Measurements from ENCODE around the gene RNU7-1. TPM values are rescaled to one million over a fixed set of nuclear protein-coding genes. Genes with fewer than 3 reads are reported as not detected.
A peak's percentile ranks its signal among the peaks of the same experiment; 100 is the strongest.

RNU7-1 gene
- total and polyA plus RNA-seq, 4 donors: 16.2 to 21.9 TPM; not detected in 2

DNA sequence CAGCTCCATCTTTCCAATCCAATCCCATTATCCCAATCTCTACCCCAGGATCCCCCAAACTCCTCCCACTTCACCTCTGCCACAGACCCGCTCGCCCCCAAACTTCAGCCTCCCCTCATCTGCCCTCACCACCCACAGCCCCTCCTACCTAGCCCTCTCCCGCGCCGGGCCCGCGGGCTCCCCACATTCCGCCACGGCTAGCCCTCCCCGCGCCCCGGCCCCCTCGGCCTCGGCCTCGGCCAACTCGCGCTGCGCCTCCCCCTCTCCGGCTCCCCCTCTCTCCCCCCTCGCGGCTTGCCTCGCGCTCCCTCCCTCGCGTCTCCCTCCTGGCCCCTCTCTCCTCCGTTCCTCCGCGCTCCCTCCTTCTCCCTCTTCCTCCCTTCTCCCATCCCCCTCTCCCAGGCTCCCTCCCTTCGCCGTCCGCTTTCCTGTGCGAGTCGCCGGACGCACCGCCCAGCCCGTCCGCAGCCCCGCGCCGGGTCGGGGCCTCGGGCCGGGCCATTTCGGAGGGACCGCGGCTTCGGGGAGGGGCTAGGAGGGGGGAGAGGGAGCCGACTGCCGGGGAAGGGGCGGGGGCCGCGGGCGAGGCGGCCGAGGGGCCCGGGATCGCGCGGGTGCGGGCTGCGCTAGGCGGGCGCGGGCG lies 16.1 kb upstream of the RNU7-1 start, which contains the start of gene ATN1:
Gene ATN1, plus strand, starts transcription at position 581 of the 643 bp plus-strand sequence. CDS start 6,043 bp downstream, outside the sequence.
- H3K27ac ChIP-seq (ENCODE audit: low read depth, low read length): peak within 1 kb of the TSS; percentile 99
- H3K27me3 ChIP-seq (ENCODE audit: control insufficient read depth, insufficient read depth, low read length): no peaks in the 10 kb centered on the region
- peaks cover 15% of the 10 kb centered on the region for H3K36me3 ChIP-seq (ENCODE audit: control insufficient read depth, insufficient read depth, low read length)
- peak within 1 kb of the TSS; percentile 85 for H3K4me3 ChIP-seq (ENCODE audit: low read depth, low read length)
- no peaks in the 10 kb centered on the region for H3K9me3 ChIP-seq (ENCODE audit: control insufficient read depth, insufficient read depth, low read length)
- DNase-seq (ENCODE audit: low read depth in 4 of 6, low spot score in 6 of 6): peak in 4 of 6 donors; percentile 66 to 97 (median 89)
- H3K4me1 ChIP-seq (ENCODE audit: control insufficient read depth, insufficient read depth, low read length): peaks cover 60% of the 10 kb centered on the region
- WGBS (ENCODE audit: insufficient coverage): 0% methylated on average over 36 of the region's 66 CpGs

DNA sequence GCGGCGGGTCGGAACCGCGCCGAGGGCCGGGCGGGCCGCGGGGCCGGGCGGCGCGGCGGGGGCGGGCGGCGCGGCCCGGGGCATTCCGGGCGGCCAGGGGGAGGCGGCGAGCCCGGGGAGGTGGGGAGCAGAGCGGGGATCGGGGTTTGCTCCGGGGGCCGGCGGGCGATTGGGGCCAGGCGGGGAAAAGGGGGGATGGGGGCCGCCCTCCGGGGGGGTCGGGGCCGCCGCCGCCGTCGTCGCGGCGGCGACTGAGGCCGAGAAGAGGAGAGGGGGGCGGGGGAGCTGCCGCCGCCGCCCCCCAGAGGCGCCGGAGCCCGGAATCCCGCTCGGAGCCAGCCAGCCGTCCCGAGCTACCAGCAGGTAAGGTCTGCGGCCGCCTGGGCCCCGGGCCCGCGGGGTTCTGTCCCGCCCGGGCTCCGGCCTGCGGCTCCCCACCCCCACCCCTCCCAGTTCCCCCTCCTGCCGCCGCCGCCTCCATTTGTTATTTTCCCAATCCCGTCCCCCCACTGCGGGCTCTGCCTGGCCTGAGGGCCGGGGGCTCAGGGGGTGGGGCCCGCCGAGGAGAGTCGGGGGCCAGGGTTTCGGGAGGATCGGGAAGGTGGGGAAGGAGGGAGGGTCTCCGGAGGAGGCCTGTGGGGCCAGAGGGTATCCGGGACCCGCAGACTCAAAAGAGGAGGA lies 15.5 kb upstream of the RNU7-1 start:
- peaks cover 11% of the 10 kb centered on the region for H3K36me3 ChIP-seq (ENCODE audit: control insufficient read depth, insufficient read depth, low read length)
- peak overlapping the region; percentile 85 for H3K4me3 ChIP-seq (ENCODE audit: low read depth, low read length)
- peaks cover 60% of the 10 kb centered on the region for H3K4me1 ChIP-seq (ENCODE audit: control insufficient read depth, insufficient read depth, low read length)
- no peaks in the 10 kb centered on the region for H3K27me3 ChIP-seq (ENCODE audit: control insufficient read depth, insufficient read depth, low read length)
- WGBS (ENCODE audit: insufficient coverage): 0% methylated on average over 42 of the region's 79 CpGs
- DNase-seq (ENCODE audit: low read depth in 4 of 6, low spot score in 6 of 6): peak in 2 of 6 donors; percentile 61 to 69
- no peaks in the 10 kb centered on the region for H3K9me3 ChIP-seq (ENCODE audit: control insufficient read depth, insufficient read depth, low read length)
- H3K27ac ChIP-seq (ENCODE audit: low read depth, low read length): peak overlapping the region; percentile 92

DNA sequence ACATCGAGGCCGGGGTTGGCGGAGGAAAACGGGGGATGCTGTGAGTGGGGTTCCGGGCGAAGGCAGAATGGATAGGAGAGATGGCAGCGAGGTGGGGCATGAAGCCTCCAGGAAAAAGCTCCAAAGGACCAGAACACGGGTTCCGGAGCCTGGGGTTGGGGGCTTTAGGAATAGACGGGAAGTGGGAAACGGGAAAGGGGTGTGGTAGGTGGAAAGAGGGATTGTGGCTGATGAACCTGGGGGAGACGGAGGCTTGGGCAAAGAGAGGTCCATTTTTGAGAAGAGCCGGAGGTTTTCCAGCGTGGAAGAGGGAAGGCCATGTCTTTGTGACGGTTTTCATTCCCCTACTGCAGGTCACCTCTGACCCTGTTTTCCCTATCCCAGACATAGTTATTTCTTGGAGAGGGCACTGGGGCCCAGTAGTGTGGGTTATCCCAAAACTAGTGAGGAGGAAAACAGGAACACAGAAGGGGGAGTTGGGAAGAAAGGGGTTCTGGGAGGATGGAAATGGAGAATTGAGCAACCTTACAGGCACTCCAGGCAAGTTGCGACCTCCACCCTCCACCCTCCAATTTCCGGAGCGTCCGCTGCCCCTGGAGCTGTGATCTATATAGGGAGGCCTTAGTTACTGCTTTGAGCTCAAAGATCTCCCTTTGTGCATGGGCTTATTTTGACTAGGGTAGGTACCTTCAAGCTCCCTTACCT lies 14.8 kb upstream of the RNU7-1 start:
- Histone ChIP-seq H3K36me3 (ENCODE audit: control insufficient read depth, insufficient read depth, low read length) (peaks cover 11% of the 10 kb centered on the region), H3K4me1 (ENCODE audit: control insufficient read depth, insufficient read depth, low read length) (peaks cover 57% of the 10 kb centered on the region), H3K27ac (ENCODE audit: low read depth, low read length) (peak overlapping the region; percentile 92), H3K4me3 (ENCODE audit: low read depth, low read length) (peak overlapping the region; percentile 85), H3K27me3 (ENCODE audit: control insufficient read depth, insufficient read depth, low read length) (no peaks in the 10 kb centered on the region), H3K9me3 (ENCODE audit: control insufficient read depth, insufficient read depth, low read length) (no peaks in the 10 kb centered on the region)
- under 1% methylated on average over 11 of the region's 19 CpGs for WGBS (ENCODE audit: insufficient coverage)
- peak in 1 of 6 donors; percentile 25 for DNase-seq (ENCODE audit: low read depth in 4 of 6, low spot score in 6 of 6)

DNA sequence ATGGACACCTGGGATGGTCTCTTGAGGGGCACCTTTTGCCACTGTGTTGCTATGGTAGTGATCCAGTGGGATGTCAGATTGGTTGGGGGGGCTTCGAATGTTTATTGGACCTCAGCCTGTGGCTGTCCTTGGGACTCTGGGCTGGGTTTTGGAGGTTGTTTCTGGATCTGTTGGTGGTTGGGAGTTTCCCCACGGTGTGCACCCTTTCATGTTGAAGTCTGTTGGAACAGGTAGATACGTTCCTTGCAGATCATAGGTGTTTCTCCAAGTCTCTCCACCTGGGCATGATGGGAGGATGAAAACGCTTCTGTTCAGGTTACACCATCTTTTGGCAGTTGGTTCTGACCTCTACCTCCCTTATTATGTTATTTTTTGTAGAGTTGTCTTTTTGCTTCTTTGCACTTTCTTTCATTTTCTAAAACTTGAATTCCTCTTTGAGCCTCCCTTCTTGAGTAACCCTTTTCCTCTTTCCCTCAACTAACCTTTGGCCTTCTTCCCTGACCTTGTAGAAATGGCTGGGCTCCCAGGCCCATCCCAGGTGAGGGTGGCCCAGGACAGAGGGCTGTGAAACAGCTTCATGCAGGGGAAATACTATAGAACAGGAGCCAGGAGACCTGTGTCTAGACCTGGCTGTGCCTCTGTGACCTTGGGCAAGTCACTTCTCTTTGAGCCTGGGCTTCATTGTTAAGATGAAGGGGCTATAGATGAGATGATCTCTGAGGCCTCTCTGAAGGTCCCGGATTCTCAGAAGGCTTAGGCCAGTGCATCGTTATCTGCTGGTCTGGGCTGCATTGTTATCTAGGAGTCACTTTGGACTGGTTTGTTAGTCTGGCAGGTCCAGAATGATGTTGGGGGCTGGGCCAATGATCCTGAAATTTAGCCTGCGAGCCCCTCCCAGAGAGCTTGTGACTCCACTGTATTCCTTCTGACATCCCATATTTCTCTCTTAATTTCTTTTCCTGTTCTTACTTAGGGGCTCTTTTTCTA lies 13.9 kb upstream of the RNU7-1 start:
- Histone ChIP-seq H3K36me3 (ENCODE audit: control insufficient read depth, insufficient read depth, low read length) (peaks cover 20% of the 10 kb centered on the region), H3K27ac (ENCODE audit: low read depth, low read length) (peak overlapping the region; percentile 92), H3K4me3 (ENCODE audit: low read depth, low read length) (peak overlapping the region; percentile 85), H3K27me3 (ENCODE audit: control insufficient read depth, insufficient read depth, low read length) (no peaks in the 10 kb centered on the region), H3K9me3 (ENCODE audit: control insufficient read depth, insufficient read depth, low read length) (no peaks in the 10 kb centered on the region), H3K4me1 (ENCODE audit: control insufficient read depth, insufficient read depth, low read length) (peaks cover 53% of the 10 kb centered on the region)
- no peak for DNase-seq (ENCODE audit: low read depth in 4 of 6, low spot score in 6 of 6)
- WGBS (ENCODE audit: insufficient coverage): 71% methylated on average over 3 of the region's 7 CpGs

DNA sequence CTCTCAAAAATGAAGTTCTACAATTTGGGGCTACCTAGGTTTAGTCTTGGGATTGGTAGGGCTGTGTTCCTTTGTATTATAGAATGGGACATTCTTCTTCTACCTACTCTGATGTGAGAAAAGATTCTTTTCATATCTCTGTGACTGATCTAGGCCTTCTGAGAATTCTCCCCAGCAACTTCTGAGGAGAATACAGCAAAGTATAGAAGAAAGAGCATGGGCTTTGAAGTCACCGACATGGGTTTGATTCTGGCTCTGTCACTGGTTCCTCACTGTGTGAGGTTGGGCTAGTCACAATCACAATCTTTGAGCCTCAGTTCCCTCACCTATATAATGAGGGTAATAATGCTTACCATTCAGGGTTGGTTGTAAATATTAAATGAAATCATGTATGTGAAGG lies 10.8 kb upstream of the RNU7-1 start:
- Histone ChIP-seq H3K4me1 (ENCODE audit: control insufficient read depth, insufficient read depth, low read length) (peaks cover 42% of the 10 kb centered on the region), H3K27me3 (ENCODE audit: control insufficient read depth, insufficient read depth, low read length) (no peaks in the 10 kb centered on the region), H3K27ac (ENCODE audit: low read depth, low read length) (no peak overlapping the region), H3K4me3 (ENCODE audit: low read depth, low read length) (no peak overlapping the region), H3K36me3 (ENCODE audit: control insufficient read depth, insufficient read depth, low read length) (peaks cover 48% of the 10 kb centered on the region), H3K9me3 (ENCODE audit: control insufficient read depth, insufficient read depth, low read length) (no peaks in the 10 kb centered on the region)
- DNase-seq (ENCODE audit: low read depth in 4 of 6, low spot score in 6 of 6): no peak
- WGBS (ENCODE audit: insufficient coverage): no CpG with 5 or more reads among the region's 1 CpG

DNA sequence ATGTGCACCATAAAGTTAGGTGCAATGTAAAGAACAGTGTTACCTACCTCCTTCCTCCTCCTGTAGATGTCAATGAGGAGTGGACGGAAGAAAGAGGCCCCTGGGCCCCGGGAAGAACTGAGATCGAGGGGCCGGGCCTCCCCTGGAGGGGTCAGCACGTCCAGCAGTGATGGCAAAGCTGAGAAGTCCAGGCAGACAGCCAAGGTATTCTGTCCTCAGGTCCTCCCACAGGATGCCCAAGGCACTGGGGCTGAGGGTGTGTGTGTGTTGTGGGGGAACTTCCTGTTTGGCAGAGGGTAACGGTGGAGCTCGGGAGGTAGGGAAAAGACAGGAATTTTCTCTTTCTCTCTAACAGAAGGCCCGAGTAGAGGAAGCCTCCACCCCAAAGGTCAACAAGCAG lies 9.5 kb upstream of the RNU7-1 start:
- Histone ChIP-seq H3K36me3 (ENCODE audit: control insufficient read depth, insufficient read depth, low read length) (peaks cover 58% of the 10 kb centered on the region), H3K27me3 (ENCODE audit: control insufficient read depth, insufficient read depth, low read length) (no peaks in the 10 kb centered on the region), H3K9me3 (ENCODE audit: control insufficient read depth, insufficient read depth, low read length) (no peaks in the 10 kb centered on the region), H3K4me3 (ENCODE audit: low read depth, low read length) (no peak overlapping the region), H3K27ac (ENCODE audit: low read depth, low read length) (peak overlapping the region; percentile 26), H3K4me1 (ENCODE audit: control insufficient read depth, insufficient read depth, low read length) (peaks cover 49% of the 10 kb centered on the region)
- 45% methylated on average over 5 of the region's 8 CpGs for WGBS (ENCODE audit: insufficient coverage)
- peak in 1 of 6 donors; percentile 55 for DNase-seq (ENCODE audit: low read depth in 4 of 6, low spot score in 6 of 6)

DNA sequence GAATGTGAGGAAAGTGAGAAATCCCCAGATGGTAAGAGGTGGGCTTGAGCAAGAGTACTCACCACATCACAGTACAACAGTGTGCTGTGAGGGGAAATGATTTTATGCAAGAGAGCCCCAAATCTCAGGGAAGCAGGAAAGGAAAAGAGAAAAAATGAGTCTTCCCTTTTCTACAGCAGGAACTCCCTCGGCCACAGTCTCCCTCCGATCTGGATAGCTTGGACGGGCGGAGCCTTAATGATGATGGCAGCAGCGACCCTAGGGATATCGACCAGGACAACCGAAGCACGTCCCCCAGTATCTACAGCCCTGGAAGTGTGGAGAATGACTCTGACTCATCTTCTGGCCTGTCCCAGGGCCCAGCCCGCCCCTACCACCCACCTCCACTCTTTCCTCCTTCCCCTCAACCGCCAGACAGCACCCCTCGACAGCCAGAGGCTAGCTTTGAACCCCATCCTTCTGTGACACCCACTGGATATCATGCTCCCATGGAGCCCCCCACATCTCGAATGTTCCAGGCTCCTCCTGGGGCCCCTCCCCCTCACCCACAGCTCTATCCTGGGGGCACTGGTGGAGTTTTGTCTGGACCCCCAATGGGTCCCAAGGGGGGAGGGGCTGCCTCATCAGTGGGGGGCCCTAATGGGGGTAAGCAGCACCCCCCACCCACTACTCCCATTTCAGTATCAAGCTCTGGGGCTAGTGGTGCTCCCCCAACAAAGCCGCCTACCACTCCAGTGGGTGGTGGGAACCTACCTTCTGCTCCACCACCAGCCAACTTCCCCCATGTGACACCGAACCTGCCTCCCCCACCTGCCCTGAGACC lies 8.0 kb upstream of the RNU7-1 start:
- no peak for DNase-seq (ENCODE audit: low read depth in 4 of 6, low spot score in 6 of 6)
- Histone ChIP-seq H3K36me3 (ENCODE audit: control insufficient read depth, insufficient read depth, low read length) (peaks cover 67% of the 10 kb centered on the region), H3K9me3 (ENCODE audit: control insufficient read depth, insufficient read depth, low read length) (no peaks in the 10 kb centered on the region), H3K27me3 (ENCODE audit: control insufficient read depth, insufficient read depth, low read length) (no peaks in the 10 kb centered on the region), H3K4me3 (ENCODE audit: low read depth, low read length) (no peak overlapping the region), H3K4me1 (ENCODE audit: control insufficient read depth, insufficient read depth, low read length) (peaks cover 35% of the 10 kb centered on the region), H3K27ac (ENCODE audit: low read depth, low read length) (peak overlapping the region; percentile 1)
- WGBS (ENCODE audit: insufficient coverage): 80% methylated on average over 8 of the region's 14 CpGs

DNA sequence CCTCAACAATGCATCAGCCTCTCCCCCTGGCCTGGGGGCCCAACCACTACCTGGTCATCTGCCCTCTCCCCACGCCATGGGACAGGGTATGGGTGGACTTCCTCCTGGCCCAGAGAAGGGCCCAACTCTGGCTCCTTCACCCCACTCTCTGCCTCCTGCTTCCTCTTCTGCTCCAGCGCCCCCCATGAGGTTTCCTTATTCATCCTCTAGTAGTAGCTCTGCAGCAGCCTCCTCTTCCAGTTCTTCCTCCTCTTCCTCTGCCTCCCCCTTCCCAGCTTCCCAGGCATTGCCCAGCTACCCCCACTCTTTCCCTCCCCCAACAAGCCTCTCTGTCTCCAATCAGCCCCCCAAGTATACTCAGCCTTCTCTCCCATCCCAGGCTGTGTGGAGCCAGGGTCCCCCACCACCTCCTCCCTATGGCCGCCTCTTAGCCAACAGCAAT lies 7.4 kb upstream of the RNU7-1 start:
- no peak for DNase-seq (ENCODE audit: low read depth in 4 of 6, low spot score in 6 of 6)
- Histone ChIP-seq H3K4me1 (ENCODE audit: control insufficient read depth, insufficient read depth, low read length) (peaks cover 36% of the 10 kb centered on the region), H3K36me3 (ENCODE audit: control insufficient read depth, insufficient read depth, low read length) (peaks cover 73% of the 10 kb centered on the region), H3K27ac (ENCODE audit: low read depth, low read length) (no peak overlapping the region), H3K27me3 (ENCODE audit: control insufficient read depth, insufficient read depth, low read length) (no peaks in the 10 kb centered on the region), H3K9me3 (ENCODE audit: control insufficient read depth, insufficient read depth, low read length) (no peaks in the 10 kb centered on the region), H3K4me3 (ENCODE audit: low read depth, low read length) (no peak overlapping the region)
- WGBS (ENCODE audit: insufficient coverage): 90% methylated on average over 3 of the region's 3 CpGs
